Measurements from ENCODE around the gene PRR23B. TPM values are rescaled to one million over a fixed set of nuclear protein-coding genes. Genes with fewer than 3 reads are reported as not detected.

PRR23B gene
- not detected for total RNA-seq
- long read RNA-seq = 0 reads

GRCh38 chr3:139020868-139021234 is at the start of gene PRR23B:
Gene PRR23B (minus strand): TSS chr3:139020926. CDS start chr3:139020661, 265 bp downstream.
- intact Hi-C loops (cut with micrococcal nuclease) = no loop called here
- Histone ChIP-seq H3K9me3 (replicated peaks) (peaks cover 16% of the 10 kb centered on the region), H3K27ac (replicated peaks) (no peak within 1 kb of the TSS), H3K36me3 (no peaks in the 10 kb centered on the region), H3K4me1 (no peaks in the 10 kb centered on the region), H3K4me3 (no peak within 1 kb of the TSS), H3K27me3 (ENCODE audit: low read depth) (peaks cover 26% of the 10 kb centered on the region)
- no peak for DNase-seq
- TF ChIP-seq, protein P1, sequence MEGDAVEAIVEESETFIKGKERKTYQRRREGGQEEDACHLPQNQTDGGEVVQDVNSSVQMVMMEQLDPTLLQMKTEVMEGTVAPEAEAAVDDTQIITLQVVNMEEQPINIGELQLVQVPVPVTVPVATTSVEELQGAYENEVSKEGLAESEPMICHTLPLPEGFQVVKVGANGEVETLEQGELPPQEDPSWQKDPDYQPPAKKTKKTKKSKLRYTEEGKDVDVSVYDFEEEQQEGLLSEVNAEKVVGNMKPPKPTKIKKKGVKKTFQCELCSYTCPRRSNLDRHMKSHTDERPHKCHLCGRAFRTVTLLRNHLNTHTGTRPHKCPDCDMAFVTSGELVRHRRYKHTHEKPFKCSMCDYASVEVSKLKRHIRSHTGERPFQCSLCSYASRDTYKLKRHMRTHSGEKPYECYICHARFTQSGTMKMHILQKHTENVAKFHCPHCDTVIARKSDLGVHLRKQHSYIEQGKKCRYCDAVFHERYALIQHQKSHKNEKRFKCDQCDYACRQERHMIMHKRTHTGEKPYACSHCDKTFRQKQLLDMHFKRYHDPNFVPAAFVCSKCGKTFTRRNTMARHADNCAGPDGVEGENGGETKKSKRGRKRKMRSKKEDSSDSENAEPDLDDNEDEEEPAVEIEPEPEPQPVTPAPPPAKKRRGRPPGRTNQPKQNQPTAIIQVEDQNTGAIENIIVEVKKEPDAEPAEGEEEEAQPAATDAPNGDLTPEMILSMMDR (IDR thresholded peaks at IDR 0.05; ENCODE audit: borderline replicate concordance) = no peak

DNA sequence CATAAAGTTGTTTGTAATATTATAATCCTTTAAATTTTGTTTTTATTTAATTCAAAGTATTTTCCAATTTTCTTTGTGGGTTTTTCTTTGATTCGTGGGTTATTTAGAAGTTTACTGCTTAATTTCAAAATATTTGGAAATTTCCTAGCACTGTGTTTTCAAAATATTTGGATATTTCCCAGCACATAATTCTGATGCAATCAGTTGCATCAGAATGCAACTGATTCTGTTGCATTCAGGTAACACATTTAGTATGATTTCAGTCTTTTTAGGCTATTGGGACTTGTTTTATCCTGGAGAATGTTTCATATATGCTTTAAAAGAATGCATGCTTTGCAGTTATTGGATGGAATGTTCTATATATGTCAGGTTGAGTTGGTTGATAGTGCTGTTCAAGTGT is 42.2 kb upstream of the PRR23B start:
- H3K27me3 ChIP-seq (ENCODE audit: low read depth) = no peaks in the 10 kb centered on the region
- intact Hi-C loops (cut with micrococcal nuclease) = no loop called here
- no peaks in the 10 kb centered on the region for H3K36me3 ChIP-seq
- H3K27ac ChIP-seq (replicated peaks) = no peak overlapping the region
- no peak for DNase-seq
- TF ChIP-seq, protein P1 (IDR thresholded peaks at IDR 0.05; ENCODE audit: borderline replicate concordance) = no peak
- H3K9me3 ChIP-seq (replicated peaks) = no peaks in the 10 kb centered on the region
- no peaks in the 10 kb centered on the region for H3K4me1 ChIP-seq
- H3K4me3 ChIP-seq = no peak overlapping the region

DNA sequence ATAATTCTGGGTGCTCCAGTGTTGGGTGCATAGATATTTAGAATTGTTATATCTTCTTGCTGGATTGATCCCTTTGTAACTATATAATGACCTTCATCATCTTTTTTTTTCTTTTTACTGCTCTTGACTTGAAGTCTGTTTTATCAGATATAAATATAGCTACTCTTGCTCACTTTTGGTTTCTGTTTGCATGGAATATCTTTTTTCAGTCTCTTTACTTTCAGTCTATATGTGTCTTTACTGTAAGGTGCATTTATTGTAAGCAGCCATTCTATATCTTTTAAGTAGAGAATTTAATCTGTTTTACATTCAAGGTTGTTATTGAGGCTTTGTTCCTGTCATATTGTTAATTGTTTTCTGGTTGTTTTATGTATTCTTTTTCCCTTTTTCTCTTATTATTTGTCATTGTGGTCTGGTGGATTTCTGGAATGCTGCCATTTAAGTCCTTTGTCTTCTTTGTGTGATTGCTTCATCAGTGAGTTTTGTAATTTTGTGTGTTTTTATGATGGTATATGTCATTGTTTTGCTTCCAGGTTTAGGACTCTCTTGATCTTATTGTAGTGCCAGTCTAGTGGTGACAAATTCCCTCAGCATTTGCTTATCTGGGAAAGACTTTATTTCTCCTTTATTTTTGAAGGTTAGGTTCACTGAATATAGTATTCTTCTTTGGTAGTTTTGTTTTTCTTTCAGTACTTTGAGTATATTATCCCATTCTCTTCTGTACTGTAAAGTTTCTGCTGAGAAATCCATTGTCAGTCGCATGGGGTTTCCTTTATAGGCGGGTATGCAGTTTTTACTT is 32.3 kb upstream of the PRR23B start:
- H3K4me1 ChIP-seq = no peaks in the 10 kb centered on the region
- intact Hi-C loops (cut with micrococcal nuclease) = no loop called here
- TF ChIP-seq, protein P1 (IDR thresholded peaks at IDR 0.05; ENCODE audit: borderline replicate concordance) = no peak
- H3K36me3 ChIP-seq = no peaks in the 10 kb centered on the region
- H3K27me3 ChIP-seq (ENCODE audit: low read depth) = no peaks in the 10 kb centered on the region
- peaks cover 48% of the 10 kb centered on the region for H3K9me3 ChIP-seq (replicated peaks)
- no peak overlapping the region for H3K27ac ChIP-seq (replicated peaks)
- no peak overlapping the region for H3K4me3 ChIP-seq
- DNase-seq = no peak

DNA sequence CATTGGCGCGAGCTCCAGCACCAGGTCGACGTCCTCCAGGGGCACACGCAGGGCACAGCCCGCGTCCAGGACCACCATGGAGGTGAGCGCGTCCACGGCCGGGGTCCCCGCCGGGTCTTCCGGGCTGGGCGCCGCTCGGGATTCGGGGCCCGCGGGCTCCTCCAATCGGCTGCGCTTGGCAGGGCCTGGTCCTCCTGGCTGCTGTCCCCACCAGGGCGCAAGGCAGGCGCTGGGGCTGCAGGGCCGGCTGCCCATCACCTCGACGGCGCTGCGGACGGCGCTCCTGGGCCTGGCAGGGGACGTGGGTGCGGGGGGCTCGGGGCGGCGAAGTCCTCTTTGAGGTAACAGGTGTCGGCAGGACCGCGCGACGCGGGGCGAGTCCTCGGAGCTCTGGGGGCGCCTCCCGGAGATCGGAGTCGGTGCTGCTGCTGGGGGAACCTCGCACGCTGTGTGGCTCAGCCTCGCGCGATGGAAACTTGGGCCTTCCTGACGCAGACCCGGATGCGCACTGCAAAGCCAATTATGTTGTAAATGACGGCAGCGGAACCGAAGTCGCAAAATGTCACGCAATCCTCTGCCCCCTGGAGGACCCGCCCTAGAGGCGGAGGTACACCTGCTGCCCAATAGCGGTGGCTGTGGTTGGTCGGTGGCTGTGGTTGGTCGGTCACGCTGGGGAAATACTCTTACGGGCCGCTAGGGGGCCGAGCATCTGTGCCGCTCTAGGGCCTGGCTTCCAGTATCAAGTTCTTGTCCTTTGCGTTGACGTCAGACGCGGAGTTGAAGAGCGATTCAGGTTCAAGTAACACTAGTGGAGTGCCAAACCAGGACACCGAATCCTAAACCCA is 23.9 kb upstream of the PRR23B start, which contains the start of gene PRR23C:
Gene PRR23C, minus strand, starts transcription at position 527 of the 845 bp plus-strand sequence. Its CDS starts 272 bp downstream, at position 255.
- peaks cover 47% of the 10 kb centered on the region for H3K27me3 ChIP-seq (ENCODE audit: low read depth)
- H3K9me3 ChIP-seq (replicated peaks) = peaks cover 37% of the 10 kb centered on the region
- DNase-seq = no peak
- intact Hi-C loops (cut with micrococcal nuclease) = no loop called here
- no peak within 1 kb of the TSS for H3K4me3 ChIP-seq
- H3K4me1 ChIP-seq = no peaks in the 10 kb centered on the region
- TF ChIP-seq, protein P1 (IDR thresholded peaks at IDR 0.05; ENCODE audit: borderline replicate concordance) = no peak
- no peak within 1 kb of the TSS for H3K27ac ChIP-seq (replicated peaks)
- H3K36me3 ChIP-seq = no peaks in the 10 kb centered on the region

DNA sequence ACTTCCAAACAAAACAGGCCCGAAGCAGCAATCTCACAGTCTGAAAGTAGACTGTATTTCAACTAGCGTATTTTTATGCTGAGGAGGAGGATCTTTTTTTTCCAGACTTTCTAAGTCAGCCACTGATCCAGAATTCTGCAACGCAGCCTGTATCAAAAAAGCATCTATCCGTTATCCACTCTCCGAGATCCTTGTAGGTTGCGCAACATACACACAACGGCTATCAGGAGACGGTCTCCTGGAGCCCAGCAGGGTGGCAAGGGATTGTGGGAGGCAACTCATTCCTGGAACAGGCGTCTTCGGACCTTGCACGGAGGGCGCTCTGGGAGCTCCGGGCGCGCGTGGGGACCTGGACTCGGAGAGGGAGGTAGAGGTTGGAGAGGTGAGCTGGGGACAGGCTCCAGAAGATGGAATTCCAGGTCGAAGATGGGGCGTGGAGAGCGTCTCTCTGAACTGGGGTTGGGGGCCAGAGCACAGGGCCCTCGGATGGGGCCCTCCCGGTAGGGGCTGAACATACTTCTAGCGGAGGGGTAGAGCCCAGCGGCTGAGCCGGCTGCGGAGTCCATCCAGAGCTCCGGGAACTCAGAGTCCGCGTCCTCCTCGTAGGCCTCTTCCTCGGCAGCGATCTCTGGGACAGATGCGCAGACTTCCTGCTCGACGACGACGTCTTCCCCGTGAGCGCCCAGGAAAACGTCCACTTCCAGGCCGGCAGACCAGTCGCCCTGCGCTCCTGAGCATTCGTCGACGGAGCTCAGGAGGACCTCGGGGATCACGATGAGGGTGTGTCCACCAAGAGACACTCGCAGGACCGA is 23.0 kb upstream of the PRR23B start:
- intact Hi-C loops (cut with micrococcal nuclease) = no loop called here
- Histone ChIP-seq H3K9me3 (replicated peaks) (peaks cover 29% of the 10 kb centered on the region), H3K4me1 (no peaks in the 10 kb centered on the region), H3K36me3 (no peaks in the 10 kb centered on the region), H3K27ac (replicated peaks) (no peak overlapping the region), H3K27me3 (ENCODE audit: low read depth) (peaks cover 53% of the 10 kb centered on the region), H3K4me3 (no peak overlapping the region)
- DNase-seq = no peak
- TF ChIP-seq, protein P1 (IDR thresholded peaks at IDR 0.05; ENCODE audit: borderline replicate concordance) = no peak

Data from left ventricle myocardium inferior (tissue), 1 donor.